ENCODE data around the gene RAB3D.
"Not testable (repeated sequence)": the region's sequence is repeated elsewhere in the genome, so short reads cannot be mapped to it uniquely, and the experiment has no call there.

RAB3D gene

DNA sequence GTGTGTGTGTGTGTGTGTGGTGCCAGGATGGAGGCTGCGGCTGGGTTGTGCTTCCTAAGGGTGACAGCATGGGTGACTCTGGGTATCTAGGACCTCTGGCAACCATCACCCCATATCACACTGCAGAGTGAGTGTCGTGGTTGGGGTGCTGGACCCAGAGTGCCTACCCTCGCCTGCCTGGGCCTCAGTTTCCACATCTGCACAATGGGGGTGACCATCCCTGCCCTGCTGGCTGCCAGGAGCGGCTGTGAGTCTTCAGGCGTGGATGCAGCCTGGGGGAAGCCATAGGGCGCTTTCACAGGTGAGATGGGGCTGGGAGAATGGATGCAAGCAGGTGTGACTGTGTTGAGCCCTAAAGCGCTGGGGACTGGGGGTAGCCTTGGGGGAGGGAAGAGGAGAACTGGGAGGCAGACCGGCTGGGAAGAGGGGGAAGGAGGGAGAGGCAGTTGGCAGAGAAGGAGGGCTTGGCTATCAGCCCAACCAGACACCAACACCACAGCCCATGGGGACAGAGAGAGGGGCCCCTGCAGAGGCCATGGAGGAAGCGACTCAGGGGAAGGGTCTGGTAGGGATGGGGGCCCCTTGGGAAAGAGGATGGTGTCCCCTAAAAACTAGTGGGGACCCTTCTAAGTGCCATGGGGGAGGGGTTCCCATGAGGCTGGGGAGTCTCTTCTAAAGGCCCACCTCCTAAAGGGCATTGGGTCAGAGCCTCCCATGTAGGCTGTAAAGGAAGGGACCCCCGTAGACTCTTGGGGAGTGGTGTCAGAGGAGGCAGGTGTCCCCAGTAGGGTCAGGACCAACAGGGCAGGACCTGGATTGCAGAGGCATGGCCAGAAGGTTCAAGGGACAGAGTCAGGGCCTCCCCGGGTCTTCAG is 17.5 kb upstream of the RAB3D start:
- Histone ChIP-seq H3K4ac (ENCODE audit: low read depth, low read length) (no peak overlapping the region), H3K79me1 (ENCODE audit: low read length) (no peaks in the 10 kb centered on the region), H2BK12ac (ENCODE audit: low read length) (no peak overlapping the region), H4K12ac (ENCODE audit: low read depth, low read length) (no peak overlapping the region), H3K18ac (ENCODE audit: low read length) (no peak overlapping the region), H3K9ac (ENCODE audit: low read length) (no peak overlapping the region), H4K91ac (ENCODE audit: low read depth, low read length) (no peak overlapping the region), H3K79me2 (ENCODE audit: control insufficient read depth, insufficient read depth, low read length, poor library complexity) (no peaks in the 10 kb centered on the region), H3K36me3 (ENCODE audit: control insufficient read depth in 1 of 2, insufficient read depth in 2 of 2, low read length in 2 of 2) (no peaks in the 10 kb centered on the region), H2BK120ac (ENCODE audit: insufficient read depth, low read length, poor library complexity) (no peak overlapping the region), H3K14ac (ENCODE audit: low read length) (no peak overlapping the region), H3K4me2 (ENCODE audit: low read length) (no peak overlapping the region), H3K27ac (ENCODE audit: low read depth, low read length) (no peak overlapping the region), H2BK5ac (ENCODE audit: low read depth, low read length, poor library complexity) (no peak overlapping the region), H2AFZ (ENCODE audit: insufficient read depth, low read length, poor library complexity) (no peak overlapping the region), H3K23ac (ENCODE audit: low read length) (no peak overlapping the region), H3K4me3 (ENCODE audit: low read depth, low read length) (peak overlapping the region; percentile 3), H2AK5ac (ENCODE audit: low read length) (no peak overlapping the region), H3K9me3 (ENCODE audit: insufficient read depth, low read depth, low read length) (peaks cover 5% of the 10 kb centered on the region), H3K4me1 (ENCODE audit: control insufficient read depth in 1 of 2, insufficient read depth in 2 of 2, low read length in 2 of 2) (peaks cover 0 to 10% of the 10 kb centered on the region in 2 experiments), H3K27me3 (ENCODE audit: insufficient read depth, low read length) (no peaks in the 10 kb centered on the region), H4K8ac (ENCODE audit: low read depth, low read length) (no peak overlapping the region)
- no peak for DNase-seq
- no CpG with 5 or more reads among the region's 11 CpGs for WGBS (ENCODE audit: extremely low coverage, insufficient coverage, insufficient read length)

DNA sequence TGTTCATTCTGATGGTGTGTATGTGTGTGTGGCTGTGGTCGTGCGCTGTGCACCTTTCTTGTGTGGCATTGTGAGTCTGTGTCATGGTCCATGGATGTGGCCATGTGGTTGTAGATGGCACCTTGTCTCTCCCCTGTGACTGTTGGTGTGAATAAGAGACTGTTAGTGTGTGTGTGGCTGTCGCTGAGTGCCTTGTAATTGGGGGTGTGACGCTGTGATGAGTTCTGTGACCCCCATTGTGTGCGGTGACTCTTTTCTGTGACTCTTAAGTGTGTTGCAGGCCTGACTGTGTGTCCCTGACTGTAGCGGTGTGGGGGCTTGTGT is 16.6 kb upstream of the RAB3D start:
- Histone ChIP-seq H4K91ac (ENCODE audit: low read depth, low read length) (no peak overlapping the region), H3K4ac (ENCODE audit: low read depth, low read length) (no peak overlapping the region), H2AK5ac (ENCODE audit: low read length) (no peak overlapping the region), H4K12ac (ENCODE audit: low read depth, low read length) (no peak overlapping the region), H3K79me1 (ENCODE audit: low read length) (no peaks in the 10 kb centered on the region), H3K23ac (ENCODE audit: low read length) (no peak overlapping the region), H2BK120ac (ENCODE audit: insufficient read depth, low read length, poor library complexity) (no peak overlapping the region), H2AFZ (ENCODE audit: insufficient read depth, low read length, poor library complexity) (no peak overlapping the region), H3K4me2 (ENCODE audit: low read length) (peak overlapping the region; percentile 18), H3K9me3 (ENCODE audit: insufficient read depth, low read depth, low read length) (peaks cover 3% of the 10 kb centered on the region), H3K4me3 (ENCODE audit: low read depth, low read length) (peak overlapping the region; percentile 43), H4K8ac (ENCODE audit: low read depth, low read length) (no peak overlapping the region), H3K9ac (ENCODE audit: low read length) (no peak overlapping the region), H3K36me3 (ENCODE audit: control insufficient read depth in 1 of 2, insufficient read depth in 2 of 2, low read length in 2 of 2) (no peaks in the 10 kb centered on the region), H3K14ac (ENCODE audit: low read length) (no peak overlapping the region), H3K79me2 (ENCODE audit: control insufficient read depth, insufficient read depth, low read length, poor library complexity) (no peaks in the 10 kb centered on the region), H2BK5ac (ENCODE audit: low read depth, low read length, poor library complexity) (no peak overlapping the region), H3K18ac (ENCODE audit: low read length) (no peak overlapping the region), H3K27ac (ENCODE audit: low read depth, low read length) (no peak overlapping the region), H2BK12ac (ENCODE audit: low read length) (no peak overlapping the region), H3K4me1 (ENCODE audit: control insufficient read depth in 1 of 2, insufficient read depth in 2 of 2, low read length in 2 of 2) (peaks cover 0 to 7% of the 10 kb centered on the region in 2 experiments), H3K27me3 (ENCODE audit: insufficient read depth, low read length) (no peaks in the 10 kb centered on the region)
- WGBS (ENCODE audit: extremely low coverage, insufficient coverage, insufficient read length): no CpG with 5 or more reads among the region's 6 CpGs
- no peak for DNase-seq

DNA sequence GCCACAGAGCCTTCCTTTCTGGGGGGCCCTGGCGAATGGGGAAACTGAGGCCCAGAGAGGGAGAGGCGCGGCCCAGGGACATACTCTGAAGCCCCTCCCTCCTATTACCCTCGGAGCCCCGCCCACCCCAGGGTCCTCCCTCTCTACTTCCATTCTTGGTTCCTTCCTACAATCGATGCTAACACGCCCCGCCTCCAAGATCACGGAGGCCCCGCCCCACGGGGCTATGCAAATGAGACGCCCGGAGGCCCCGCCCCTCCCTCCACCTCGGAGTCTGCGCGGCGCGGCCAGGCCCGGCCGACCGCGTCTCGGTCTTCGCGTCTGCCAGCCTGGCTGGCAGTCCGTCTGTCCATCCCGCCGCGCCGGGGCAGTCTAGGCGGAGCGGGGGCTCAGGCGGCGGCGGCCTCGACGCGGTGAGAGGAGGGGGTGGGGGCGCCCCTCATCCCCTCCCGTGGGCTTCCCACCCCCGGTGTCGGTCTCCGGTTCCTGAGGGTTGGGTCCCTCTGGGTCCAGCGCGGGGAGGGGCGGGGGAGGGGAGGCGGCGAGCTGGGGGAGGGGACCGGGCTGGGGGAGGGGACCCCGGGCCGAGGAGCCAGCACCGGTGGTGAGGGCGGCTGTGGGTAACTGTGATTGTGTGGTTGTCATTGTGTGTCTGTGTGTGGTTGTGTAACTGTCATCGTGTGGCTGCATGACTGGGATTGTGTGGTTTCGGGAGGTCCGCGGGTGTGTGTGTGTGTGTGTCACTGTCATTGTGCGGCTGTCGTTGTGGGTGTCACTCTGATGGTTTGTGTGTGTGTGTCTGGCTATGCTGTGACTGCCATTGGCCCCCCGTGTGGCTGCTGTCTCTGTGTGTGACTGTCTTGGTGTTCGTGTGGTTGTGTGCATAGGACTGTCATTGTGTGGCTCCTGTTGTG is 16.0 kb upstream of the RAB3D start, which contains the start of gene PLPPR2:
PLPPR2 (plus strand) TSS at position 273 of the 914 bp plus-strand sequence. CDS start 2,242 bp downstream, outside the sequence.
- Histone ChIP-seq H4K12ac (ENCODE audit: low read depth, low read length) (no peak within 1 kb of the TSS), H2AK5ac (ENCODE audit: low read length) (no peak within 1 kb of the TSS), H3K18ac (ENCODE audit: low read length) (no peak within 1 kb of the TSS), H2BK5ac (ENCODE audit: low read depth, low read length, poor library complexity) (no peak within 1 kb of the TSS), H4K91ac (ENCODE audit: low read depth, low read length) (no peak within 1 kb of the TSS), H3K4me2 (ENCODE audit: low read length) (peak within 1 kb of the TSS; percentile 60), H3K4ac (ENCODE audit: low read depth, low read length) (no peak within 1 kb of the TSS), H2AFZ (ENCODE audit: insufficient read depth, low read length, poor library complexity) (no peak within 1 kb of the TSS), H3K9ac (ENCODE audit: low read length) (no peak within 1 kb of the TSS), H3K9me3 (ENCODE audit: insufficient read depth, low read depth, low read length) (peaks cover 6% of the 10 kb centered on the region), H3K79me1 (ENCODE audit: low read length) (no peaks in the 10 kb centered on the region), H3K27ac (ENCODE audit: low read depth, low read length) (no peak within 1 kb of the TSS), H3K79me2 (ENCODE audit: control insufficient read depth, insufficient read depth, low read length, poor library complexity) (no peaks in the 10 kb centered on the region), H2BK12ac (ENCODE audit: low read length) (no peak within 1 kb of the TSS), H3K4me1 (ENCODE audit: control insufficient read depth in 1 of 2, insufficient read depth in 2 of 2, low read length in 2 of 2) (peaks cover 0 to 6% of the 10 kb centered on the region in 2 experiments), H3K14ac (ENCODE audit: low read length) (no peak within 1 kb of the TSS), H3K27me3 (ENCODE audit: insufficient read depth, low read length) (no peaks in the 10 kb centered on the region), H3K23ac (ENCODE audit: low read length) (no peak within 1 kb of the TSS), H2BK120ac (ENCODE audit: insufficient read depth, low read length, poor library complexity) (no peak within 1 kb of the TSS), H4K8ac (ENCODE audit: low read depth, low read length) (peak within 1 kb of the TSS; percentile 68), H3K36me3 (ENCODE audit: control insufficient read depth in 1 of 2, insufficient read depth in 2 of 2, low read length in 2 of 2) (no peaks in the 10 kb centered on the region), H3K4me3 (ENCODE audit: low read depth, low read length) (peak within 1 kb of the TSS; percentile 44)
- peak; percentile 88 to 93 for DNase-seq
- WGBS (ENCODE audit: extremely low coverage, insufficient coverage, insufficient read length): no CpG with 5 or more reads among the region's 62 CpGs

DNA sequence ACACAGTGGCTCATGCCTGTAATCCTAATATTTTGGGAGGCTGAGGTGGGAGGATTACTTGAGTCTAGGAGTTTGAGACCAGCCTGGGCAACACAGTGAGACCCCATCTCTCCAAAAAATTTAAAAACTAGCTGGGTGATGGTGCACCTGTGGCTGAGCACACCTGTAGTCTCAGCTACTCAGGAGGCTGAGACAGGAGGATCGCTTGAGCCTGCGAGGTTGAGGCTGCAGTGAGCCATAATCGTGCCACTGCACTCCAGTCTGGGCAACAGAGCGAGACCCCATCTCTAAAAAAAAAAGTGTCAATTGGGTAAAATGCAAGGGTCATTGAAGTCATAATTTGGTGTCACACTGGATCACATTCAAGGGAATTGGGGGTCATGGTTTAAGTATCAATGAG is 14.6 kb upstream of the RAB3D start:
- not testable (repeated sequence) for H3K4me2 ChIP-seq (ENCODE audit: low read length); H3K79me2 ChIP-seq (ENCODE audit: control insufficient read depth, insufficient read depth, low read length, poor library complexity); H2BK5ac ChIP-seq (ENCODE audit: low read depth, low read length, poor library complexity); H4K91ac ChIP-seq (ENCODE audit: low read depth, low read length); H3K27me3 ChIP-seq (ENCODE audit: insufficient read depth, low read length); H3K4me3 ChIP-seq (ENCODE audit: low read depth, low read length); H3K27ac ChIP-seq (ENCODE audit: low read depth, low read length); H2AK5ac ChIP-seq (ENCODE audit: low read length); H3K9ac ChIP-seq (ENCODE audit: low read length); DNase-seq; H4K12ac ChIP-seq (ENCODE audit: low read depth, low read length); H3K23ac ChIP-seq (ENCODE audit: low read length); H2BK12ac ChIP-seq (ENCODE audit: low read length); H3K14ac ChIP-seq (ENCODE audit: low read length); H2BK120ac ChIP-seq (ENCODE audit: insufficient read depth, low read length, poor library complexity); H4K8ac ChIP-seq (ENCODE audit: low read depth, low read length); H2AFZ ChIP-seq (ENCODE audit: insufficient read depth, low read length, poor library complexity); H3K9me3 ChIP-seq (ENCODE audit: insufficient read depth, low read depth, low read length); H3K36me3 ChIP-seq (ENCODE audit: control insufficient read depth in 1 of 2, insufficient read depth in 2 of 2, low read length in 2 of 2); H3K79me1 ChIP-seq (ENCODE audit: low read length); H3K18ac ChIP-seq (ENCODE audit: low read length); H3K4me1 ChIP-seq (ENCODE audit: control insufficient read depth in 1 of 2, insufficient read depth in 2 of 2, low read length in 2 of 2); H3K4ac ChIP-seq (ENCODE audit: low read depth, low read length)
- no CpG with 5 or more reads among the region's 4 CpGs for WGBS (ENCODE audit: extremely low coverage, insufficient coverage, insufficient read length)

Measured in trophoblast cell (in vitro differentiated cells and primary cell).